ENCODE data around the gene NOTCH2. TPM values are rescaled to one million over a fixed set of nuclear protein-coding genes. Genes with fewer than 3 reads are reported as not detected.
A peak's percentile ranks its signal among the peaks of the same experiment; 100 is the strongest.
"Not testable (repeated sequence)": the region's sequence is repeated elsewhere in the genome, so short reads cannot be mapped to it uniquely, and the experiment has no call there.

The NOTCH2 gene
- total RNA-seq, 2 experiments from 2014 or later = 64.0 to 76.0 TPM

DNA sequence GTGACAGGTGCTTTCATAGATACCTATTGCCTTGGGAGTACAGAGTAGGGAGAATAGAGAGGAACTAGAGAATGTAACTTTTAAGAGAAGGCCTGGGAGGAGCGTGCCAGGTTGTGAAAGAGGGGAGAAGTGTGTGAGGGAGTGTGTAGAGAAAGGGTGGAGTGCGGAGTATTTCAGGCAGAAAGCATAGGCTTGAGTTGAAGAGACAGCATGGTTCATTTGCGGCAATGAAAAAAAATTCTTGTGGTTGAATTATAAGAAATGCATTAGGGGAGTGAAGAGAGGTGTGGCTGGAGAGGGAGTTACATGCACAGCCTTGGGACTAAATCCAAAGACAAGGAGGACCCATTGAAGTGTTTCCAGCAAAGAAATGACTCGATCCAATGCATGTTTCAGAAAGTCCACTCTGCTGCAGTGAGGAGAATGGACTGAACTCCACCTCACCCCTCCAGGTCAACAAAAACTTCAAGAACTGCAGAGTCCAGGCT lies 91.4 kb downstream of the NOTCH2 start:
- H3K27ac Mint-ChIP-seq = no peak overlapping the region
- H3K27me3 Mint-ChIP-seq = no peaks in the 10 kb centered on the region
- no peak for DNase-seq
- no peak overlapping the region for H3K4me3 Mint-ChIP-seq
- no peaks in the 10 kb centered on the region for H3K9me3 Mint-ChIP-seq
- peaks cover 3% of the 10 kb centered on the region for H3K4me1 Mint-ChIP-seq
- peaks cover 23% of the 10 kb centered on the region for H3K36me3 Mint-ChIP-seq (ENCODE audit: low read depth)
- POLR2A ChIA-PET = no interaction called here
- CTCF ChIA-PET = no interaction called here

DNA sequence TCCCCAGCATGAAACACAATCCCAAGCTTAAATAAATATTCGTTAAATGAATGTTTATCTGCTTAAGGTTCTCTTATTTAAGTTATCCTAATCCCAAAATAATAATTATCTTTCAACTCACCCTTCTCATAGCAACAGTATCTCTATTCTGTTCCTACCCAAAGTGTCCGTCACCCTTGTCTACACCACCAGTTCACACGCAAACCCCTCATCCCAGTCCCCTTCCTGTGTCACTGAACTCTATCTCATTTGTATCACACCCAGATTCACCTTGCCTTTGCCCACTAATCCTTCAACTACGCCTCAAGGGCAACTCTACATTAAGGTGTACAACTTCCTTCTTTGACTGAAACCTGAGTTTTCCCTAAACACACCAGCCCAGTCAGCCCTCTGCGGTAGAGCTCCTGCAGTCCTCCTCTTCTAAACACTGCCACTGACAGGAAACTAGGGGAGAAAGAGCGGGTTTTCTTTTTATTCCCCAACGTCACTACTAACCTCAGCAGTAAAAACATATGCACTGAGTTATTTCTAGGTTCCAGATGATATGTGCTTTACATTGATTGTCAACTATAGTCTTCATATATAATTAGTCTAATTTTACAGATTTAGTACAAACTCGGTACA lies 92.2 kb downstream of the NOTCH2 start:
- H3K4me3 Mint-ChIP-seq, CTCF ChIA-PET: not testable (repeated sequence)

DNA sequence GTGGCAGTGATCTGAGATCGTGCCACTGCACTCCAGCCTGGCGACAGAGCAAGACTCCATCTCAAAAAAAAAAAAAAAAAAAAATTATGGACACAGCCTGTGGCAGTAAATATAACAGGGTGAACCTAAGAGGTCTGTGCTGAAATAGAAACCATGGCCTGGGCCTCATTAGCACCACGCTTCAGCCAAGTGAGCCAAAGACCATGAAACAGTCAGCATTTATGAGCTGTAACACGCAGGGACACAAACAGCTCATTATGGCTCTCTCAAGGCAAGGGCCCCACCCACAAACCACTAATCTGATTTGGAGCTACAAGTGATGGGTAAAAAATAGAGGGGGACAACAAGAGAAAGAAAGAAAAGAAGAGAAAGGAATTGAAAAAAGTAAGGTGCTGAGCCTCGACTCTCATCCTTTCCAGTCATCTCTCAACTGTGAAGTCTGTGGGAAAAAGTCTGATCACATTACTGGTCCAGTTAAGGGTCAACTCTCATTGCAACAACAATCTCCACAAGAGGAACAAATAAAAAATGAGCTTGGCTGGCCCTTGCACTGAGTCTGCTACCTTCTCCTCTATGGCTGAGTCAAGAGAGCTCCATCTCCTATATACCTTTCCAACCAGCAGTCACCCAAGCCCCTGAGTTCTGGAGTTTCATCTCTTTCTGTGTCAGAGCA lies 93.7 kb downstream of the NOTCH2 start:
- DNase-seq, POLR2A ChIA-PET, H3K27ac Mint-ChIP-seq, H3K9me3 Mint-ChIP-seq, H3K4me1 Mint-ChIP-seq, H3K27me3 Mint-ChIP-seq, H3K4me3 Mint-ChIP-seq: not testable (repeated sequence)
- H3K36me3 Mint-ChIP-seq (ENCODE audit: low read depth) = peaks cover 28% of the 10 kb centered on the region
- CTCF ChIA-PET = interaction anchor here (0.9 kb wide), 2 partner anchors 9 to 26 kb away, joined by 3 read pairs; no protein-coding TSS in a partner anchor

More for the DNA sequence above, 92.2 kb downstream of the NOTCH2 start:
- H3K27me3 Mint-ChIP-seq, H3K9me3 Mint-ChIP-seq, POLR2A ChIA-PET, H3K27ac Mint-ChIP-seq, H3K4me1 Mint-ChIP-seq, DNase-seq: not testable (repeated sequence)
- H3K36me3 Mint-ChIP-seq (ENCODE audit: low read depth) = peaks cover 20% of the 10 kb centered on the region

DNA sequence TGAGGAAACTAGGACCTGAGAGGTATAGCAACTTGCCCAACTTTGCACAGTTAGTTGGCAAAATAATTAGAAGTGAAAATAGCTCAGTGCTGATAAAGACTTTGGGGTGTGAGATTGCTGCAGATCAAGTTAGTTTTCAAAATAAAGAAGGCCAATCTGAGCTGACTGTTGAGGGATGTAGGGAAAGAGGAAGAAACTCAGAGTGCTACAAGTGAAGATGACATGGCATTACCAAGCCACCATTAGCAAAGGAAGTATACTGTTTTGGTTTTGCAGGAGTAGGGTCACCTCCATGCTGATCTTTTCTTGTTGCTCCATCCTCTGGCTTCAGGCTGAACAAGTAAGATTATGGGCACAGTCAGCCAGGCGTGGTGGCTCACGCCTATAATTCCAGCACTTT lies 94.5 kb downstream of the NOTCH2 start:
- Mint-ChIP-seq H3K4me1 (peaks cover 3% of the 10 kb centered on the region), H3K36me3 (ENCODE audit: low read depth) (peaks cover 28% of the 10 kb centered on the region), H3K4me3 (no peak overlapping the region), H3K27me3 (no peaks in the 10 kb centered on the region), H3K27ac (no peak overlapping the region), H3K9me3 (no peaks in the 10 kb centered on the region)
- no peak for DNase-seq
- CTCF ChIA-PET = interaction anchor here (0.9 kb wide), 1 partner anchor 9 kb away, joined by 3 read pairs; no protein-coding TSS in a partner anchor
- POLR2A ChIA-PET = no interaction called here

DNA sequence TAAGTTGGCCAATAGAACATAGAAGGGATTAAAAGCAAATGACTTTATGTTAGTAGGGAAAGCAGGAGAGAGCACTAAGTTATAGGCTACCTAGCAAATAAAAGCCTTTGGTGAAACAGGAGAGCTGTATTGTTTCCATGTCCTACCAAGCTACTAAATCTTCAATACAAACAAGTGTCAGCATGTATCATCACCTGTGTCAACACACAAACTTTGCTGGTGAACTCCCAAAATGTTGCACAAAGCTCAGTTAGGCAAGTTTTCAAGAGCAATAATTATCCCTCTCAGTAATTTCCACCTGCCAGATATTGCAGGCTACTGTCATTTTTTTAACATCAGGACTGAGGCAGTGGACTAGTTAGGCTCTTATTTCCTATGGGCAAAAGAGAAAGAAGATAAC lies 95.4 kb downstream of the NOTCH2 start:
- Mint-ChIP-seq H3K36me3 (ENCODE audit: low read depth) (peaks cover 30% of the 10 kb centered on the region), H3K27me3 (no peaks in the 10 kb centered on the region), H3K4me1 (peaks cover 3% of the 10 kb centered on the region), H3K4me3 (no peak overlapping the region), H3K9me3 (no peaks in the 10 kb centered on the region), H3K27ac (no peak overlapping the region)
- POLR2A ChIA-PET = interaction anchor here (0.6 kb wide), 1 partner anchor 206 kb away, joined by 9 read pairs; no protein-coding TSS in a partner anchor
- no peak for DNase-seq
- CTCF ChIA-PET = no interaction called here

DNA sequence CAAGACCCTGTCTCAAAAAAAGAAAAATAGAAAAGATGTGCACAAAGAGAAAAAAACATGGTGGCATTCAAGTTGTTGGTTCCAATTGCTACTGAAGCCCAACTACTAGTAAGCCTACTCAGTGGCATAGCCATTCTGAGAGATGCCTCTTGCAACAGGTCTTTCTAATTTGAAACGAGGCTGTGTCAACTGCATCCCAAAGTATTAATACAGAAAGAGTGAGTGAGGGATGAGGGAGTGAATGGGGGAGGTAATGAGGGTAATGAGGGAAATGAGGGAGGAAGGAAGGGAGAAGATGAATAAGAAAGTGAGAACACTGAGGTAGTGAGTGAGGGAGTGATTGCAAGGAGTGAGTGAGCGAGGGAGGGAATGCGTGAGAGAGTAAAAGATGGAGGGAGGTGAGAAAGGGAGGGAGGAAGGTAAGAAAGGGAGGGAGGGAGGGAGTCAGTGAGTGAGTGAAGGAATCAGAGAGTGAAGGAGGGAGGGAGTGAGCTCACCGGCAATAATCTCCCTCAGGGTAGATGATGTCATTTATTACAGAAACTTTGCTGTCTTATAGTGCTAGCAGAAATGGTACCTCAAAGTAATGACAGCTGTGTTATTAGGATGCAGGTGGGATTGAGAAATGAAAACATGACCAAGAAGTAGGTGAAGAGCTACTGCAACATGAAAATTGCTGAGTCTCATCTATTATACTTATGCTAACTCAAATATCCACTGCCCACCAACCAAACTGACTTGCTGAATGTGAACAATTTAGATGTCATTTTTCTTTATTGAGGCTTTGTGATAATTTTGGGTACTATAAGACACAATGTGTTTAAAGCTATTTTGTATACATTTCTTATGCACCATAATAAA lies 97.5 kb downstream of the NOTCH2 start:
- H3K27me3 Mint-ChIP-seq = no peaks in the 10 kb centered on the region
- peaks cover 9% of the 10 kb centered on the region for H3K4me1 Mint-ChIP-seq
- DNase-seq = no peak
- CTCF ChIA-PET = interaction anchor here (1.0 kb wide), 1 partner anchor 22 kb away, joined by 3 read pairs; no protein-coding TSS in a partner anchor
- H3K36me3 Mint-ChIP-seq (ENCODE audit: low read depth) = peaks cover 32% of the 10 kb centered on the region
- no peak overlapping the region for H3K4me3 Mint-ChIP-seq
- POLR2A ChIA-PET = interaction anchor here (0.5 kb wide), 1 partner anchor 34 kb away, joined by 5 read pairs; no protein-coding TSS in a partner anchor
- no peak overlapping the region for H3K27ac Mint-ChIP-seq
- H3K9me3 Mint-ChIP-seq = no peaks in the 10 kb centered on the region

DNA sequence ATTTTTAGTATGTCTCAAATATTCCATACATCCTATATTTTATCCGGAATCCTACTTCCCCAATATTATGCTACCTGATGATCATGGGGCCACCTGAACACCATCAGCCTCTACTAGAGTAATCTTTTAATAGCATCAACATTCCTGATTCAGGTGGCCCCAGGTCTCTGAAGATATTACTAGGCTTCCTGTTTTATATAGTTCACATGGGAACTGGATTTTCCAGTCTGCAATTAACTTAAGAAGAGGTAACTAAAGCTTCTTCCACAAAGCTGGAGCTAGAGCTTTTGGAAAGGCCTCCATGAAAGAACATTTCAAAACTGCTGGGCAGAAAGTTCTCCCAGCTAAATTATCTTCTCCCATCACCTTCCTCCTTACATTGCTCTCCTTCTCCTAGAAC lies 100.9 kb downstream of the NOTCH2 start:
- H3K4me1 Mint-ChIP-seq = peaks cover 9% of the 10 kb centered on the region
- H3K9me3 Mint-ChIP-seq = no peaks in the 10 kb centered on the region
- DNase-seq = no peak
- peaks cover 40% of the 10 kb centered on the region for H3K36me3 Mint-ChIP-seq (ENCODE audit: low read depth)
- ChIA-PET CTCF (interaction anchor here (1.2 to 1.8 kb wide), 6 partner anchors 13 to 53 kb away, joined by 3 to 7 read pairs (median 5); no protein-coding TSS in a partner anchor), POLR2A (no interaction called here)
- no peak overlapping the region for H3K27ac Mint-ChIP-seq
- H3K4me3 Mint-ChIP-seq = no peak overlapping the region
- no peaks in the 10 kb centered on the region for H3K27me3 Mint-ChIP-seq

DNA sequence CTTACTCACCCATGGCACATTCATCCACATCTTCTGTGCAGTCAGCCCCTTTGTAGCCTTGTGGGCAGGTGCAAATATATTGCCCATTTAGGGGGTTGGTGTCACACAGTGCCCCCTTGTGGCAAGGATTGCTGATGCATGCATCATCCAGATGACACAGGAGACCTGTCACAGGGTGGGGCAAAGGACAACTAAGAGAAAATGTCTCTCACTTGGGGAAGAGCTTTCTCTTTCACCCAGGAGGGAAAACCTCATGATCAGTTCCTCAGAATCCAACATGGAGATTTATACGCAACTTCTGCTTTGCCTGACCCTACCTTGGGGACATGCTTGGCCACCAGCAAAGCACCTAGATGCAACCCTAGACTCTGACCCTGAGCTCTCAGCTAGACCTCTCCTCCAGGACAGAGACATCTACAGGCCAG lies 101.4 kb downstream of the NOTCH2 start:
- H3K4me3 Mint-ChIP-seq = no peak overlapping the region
- peak; percentile 84 for DNase-seq
- ChIA-PET POLR2A (no interaction called here), CTCF (interaction anchor here (1.0 to 1.8 kb wide), 7 partner anchors 14 to 52 kb away, joined by 3 to 7 read pairs (median 4); no protein-coding TSS in a partner anchor)
- H3K27me3 Mint-ChIP-seq = no peaks in the 10 kb centered on the region
- peaks cover 43% of the 10 kb centered on the region for H3K36me3 Mint-ChIP-seq (ENCODE audit: low read depth)
- H3K9me3 Mint-ChIP-seq = no peaks in the 10 kb centered on the region
- H3K4me1 Mint-ChIP-seq = peaks cover 9% of the 10 kb centered on the region
- peak overlapping the region; percentile 74 for H3K27ac Mint-ChIP-seq

DNA sequence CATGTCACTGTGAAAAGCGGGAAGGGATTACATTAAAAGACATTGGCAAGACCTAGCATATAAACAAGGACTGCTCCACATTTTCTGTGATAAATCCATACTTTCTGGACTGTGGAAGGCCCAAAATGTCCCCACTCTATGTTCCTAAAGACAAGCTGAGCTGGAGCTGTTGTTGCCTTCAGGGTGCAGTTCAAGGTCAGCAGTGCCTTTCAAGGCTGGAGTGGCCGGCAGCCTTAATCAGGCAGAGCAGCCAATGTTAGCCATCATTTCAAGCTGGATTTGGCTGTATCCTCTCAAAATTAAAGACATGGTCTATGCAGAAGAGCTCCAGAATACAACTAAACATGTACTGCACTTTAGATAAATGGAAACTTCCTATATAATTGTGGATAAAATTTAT lies 102.8 kb downstream of the NOTCH2 start:
- H3K4me3 Mint-ChIP-seq = no peak overlapping the region
- no peak for DNase-seq
- H3K4me1 Mint-ChIP-seq = peaks cover 10% of the 10 kb centered on the region
- no peaks in the 10 kb centered on the region for H3K27me3 Mint-ChIP-seq
- H3K36me3 Mint-ChIP-seq (ENCODE audit: low read depth) = peaks cover 47% of the 10 kb centered on the region
- ChIA-PET CTCF (interaction anchor here (1.8 kb wide), 1 partner anchor 39 kb away, joined by 6 read pairs; no protein-coding TSS in a partner anchor), POLR2A (no interaction called here)
- no peak overlapping the region for H3K27ac Mint-ChIP-seq
- no peaks in the 10 kb centered on the region for H3K9me3 Mint-ChIP-seq

DNA sequence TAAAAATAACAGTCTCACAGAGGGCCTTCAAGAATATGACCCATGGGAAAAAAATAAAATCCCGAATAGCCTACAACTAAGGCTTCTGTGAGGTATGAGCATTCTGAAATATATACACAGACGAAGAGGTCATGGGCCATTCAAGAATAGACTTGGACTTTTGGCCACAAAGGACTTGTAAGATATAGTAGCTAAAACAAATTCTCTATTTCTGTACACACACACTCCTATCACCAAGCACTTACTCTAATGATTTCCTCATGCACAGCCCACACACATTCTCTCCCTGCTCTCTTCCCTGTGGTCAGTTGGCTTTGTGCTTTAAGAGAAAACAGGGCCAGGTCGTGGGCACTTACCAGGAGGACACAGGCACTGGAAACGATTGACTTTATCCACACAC lies 103.4 kb downstream of the NOTCH2 start:
- ChIA-PET CTCF (no interaction called here), POLR2A (no interaction called here)
- Mint-ChIP-seq H3K4me1 (peaks cover 10% of the 10 kb centered on the region), H3K27me3 (no peaks in the 10 kb centered on the region), H3K4me3 (no peak overlapping the region), H3K27ac (no peak overlapping the region), H3K36me3 (ENCODE audit: low read depth) (peaks cover 40% of the 10 kb centered on the region), H3K9me3 (no peaks in the 10 kb centered on the region)
- DNase-seq = no peak

DNA sequence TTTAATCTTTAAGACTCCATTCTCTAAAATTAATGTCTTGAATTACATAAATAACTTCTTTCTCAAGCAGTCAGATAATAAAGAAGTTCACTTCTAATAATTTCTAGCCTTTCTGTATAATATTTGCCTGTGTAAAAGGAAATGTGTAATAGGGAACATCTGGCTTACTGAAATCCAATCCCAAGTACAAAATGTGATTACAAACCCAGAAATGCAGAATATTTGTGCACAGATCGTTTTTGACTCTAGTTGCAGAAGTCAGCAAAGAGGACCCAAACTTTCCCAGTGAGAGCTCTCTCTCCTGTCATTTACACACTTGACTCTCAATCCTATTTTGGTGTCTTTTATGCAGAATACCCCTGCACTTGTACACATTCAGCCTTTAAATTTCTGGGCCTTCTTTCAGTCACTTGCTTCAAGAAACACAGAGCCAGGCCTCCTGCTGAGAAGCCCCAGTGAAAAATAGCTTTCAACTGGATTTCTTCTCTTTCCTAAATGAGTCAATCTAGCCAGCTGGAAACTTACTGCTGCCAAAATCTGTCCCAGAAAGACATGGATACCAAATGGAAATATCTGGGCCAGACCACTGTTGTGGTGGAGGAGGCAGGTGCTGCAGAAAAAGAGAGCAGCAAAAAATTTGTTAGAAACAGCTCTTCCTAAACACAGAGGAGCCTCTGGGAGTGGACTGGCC lies 104.6 kb downstream of the NOTCH2 start:
- H3K4me1 Mint-ChIP-seq = peaks cover 10% of the 10 kb centered on the region

DNA sequence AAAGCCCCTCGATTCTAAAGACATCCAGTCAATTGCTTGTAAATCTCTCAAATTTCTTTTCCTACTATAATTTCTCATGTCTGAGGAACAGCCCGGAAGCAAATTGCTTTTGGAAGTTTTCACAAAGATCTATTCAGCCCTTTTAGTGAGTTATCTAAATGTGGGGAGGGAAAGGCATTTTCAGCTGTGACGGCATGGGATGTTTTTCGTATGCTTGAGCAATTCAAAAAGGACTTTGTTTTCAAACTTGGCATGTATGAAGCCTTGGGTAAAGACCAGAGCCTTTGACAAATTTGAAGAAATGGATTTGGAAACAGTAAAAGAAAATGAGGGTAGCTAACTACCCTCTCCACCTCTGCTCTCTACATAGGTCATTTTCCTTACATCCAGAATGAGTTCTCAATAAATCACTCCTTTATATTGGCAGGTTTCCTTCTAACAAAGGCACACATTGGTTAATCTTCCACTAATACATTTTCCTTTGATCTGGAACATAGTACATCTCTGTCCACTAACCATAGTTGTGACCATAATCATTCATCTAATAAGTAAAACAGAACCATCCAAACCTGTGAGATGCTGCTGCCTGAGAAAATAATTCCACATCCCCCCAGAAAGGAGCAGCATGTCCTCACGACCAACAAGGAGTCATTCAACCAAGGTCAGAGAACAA lies 107.0 kb downstream of the NOTCH2 start:
- Mint-ChIP-seq H3K4me1 (peaks cover 1% of the 10 kb centered on the region), H3K27ac (no peak overlapping the region), H3K9me3 (no peaks in the 10 kb centered on the region), H3K36me3 (ENCODE audit: low read depth) (peaks cover 41% of the 10 kb centered on the region), H3K27me3 (no peaks in the 10 kb centered on the region), H3K4me3 (no peak overlapping the region)
- CTCF ChIA-PET = no interaction called here
- POLR2A ChIA-PET = no interaction called here
- DNase-seq = no peak

More for the DNA sequence above, 104.6 kb downstream of the NOTCH2 start:
- ChIA-PET POLR2A (no interaction called here), CTCF (interaction anchor here (0.6 to 1.2 kb wide), 2 partner anchors 16 to 39 kb away, joined by 3 to 5 read pairs; no protein-coding TSS in a partner anchor)
- Mint-ChIP-seq H3K9me3 (no peaks in the 10 kb centered on the region), H3K4me3 (no peak overlapping the region), H3K36me3 (ENCODE audit: low read depth) (peaks cover 39% of the 10 kb centered on the region), H3K27me3 (no peaks in the 10 kb centered on the region), H3K27ac (no peak overlapping the region)
- DNase-seq = no peak
